Activated T-cell treated with anti-CD3 and anti-CD28 coated beads, Interleukin-2, amount 50 U/mL, for 24 hours (primary cell): ENCODE measurements around the gene NAV2.

ENCODE experiments used
- DNase-seq: peaks from one replicate; pipeline ENCODE4 v3.0.0-alpha.2; 2020
- H3K27ac Mint-ChIP-seq: 2 replicates; pipeline ENCODE4 v1.8.0; 2020; ENCODE audit warnings: mild to moderate bottlenecking, mixed read lengths
- H3K27me3 Mint-ChIP-seq: 2 replicates; pipeline ENCODE4 v1.8.0; 2020; ENCODE audit warnings: mixed read lengths
- H3K36me3 Mint-ChIP-seq: 2 replicates; pipeline ENCODE4 v1.8.0; 2020; ENCODE audit warnings: low read depth, mixed read lengths
- H3K4me1 Mint-ChIP-seq: 2 replicates; pipeline ENCODE4 v1.8.0; 2020; ENCODE audit warnings: low read depth, mixed read lengths
- H3K4me3 Mint-ChIP-seq: 2 replicates; pipeline ENCODE4 v1.8.0; 2020; ENCODE audit warnings: mild to moderate bottlenecking, moderate library complexity, mixed read lengths
- H3K9me3 Mint-ChIP-seq: 2 replicates; pipeline ENCODE4 v1.8.0; 2020; ENCODE audit warnings: mixed read lengths

NAV2 gene

GRCh38 chr11:19738124-19738523, 25.5 kb downstream of the NAV2 start:
- H3K9me3 Mint-ChIP-seq = no peaks in the 10 kb centered on the region
- no peaks in the 10 kb centered on the region for H3K36me3 Mint-ChIP-seq
- DNase-seq = no peak
- H3K27ac Mint-ChIP-seq = no peak overlapping the region
- no peaks in the 10 kb centered on the region for H3K4me1 Mint-ChIP-seq
- H3K4me3 Mint-ChIP-seq = no peak overlapping the region
- H3K27me3 Mint-ChIP-seq = no peaks in the 10 kb centered on the region

- no peaks in the 10 kb centered on the region for H3K9me3 Mint-ChIP-seq
- DNase-seq = no peak
- H3K4me1 Mint-ChIP-seq = no peaks in the 10 kb centered on the region
- H3K36me3 Mint-ChIP-seq = no peaks in the 10 kb centered on the region
- H3K27ac Mint-ChIP-seq = no peak overlapping the region
- H3K27me3 Mint-ChIP-seq = no peaks in the 10 kb centered on the region
- H3K4me3 Mint-ChIP-seq = no peak overlapping the region
Measured at GRCh38 chr11:19739872-19740271, 27.2 kb downstream of the NAV2 start.

GRCh38 chr11:19740586-19740985, 27.9 kb downstream of the NAV2 start:
- Mint-ChIP-seq H3K27ac (no peak overlapping the region), H3K4me3 (no peak overlapping the region), H3K4me1 (no peaks in the 10 kb centered on the region), H3K27me3 (no peaks in the 10 kb centered on the region), H3K9me3 (no peaks in the 10 kb centered on the region), H3K36me3 (no peaks in the 10 kb centered on the region)
- DNase-seq = no peak

- Mint-ChIP-seq H3K4me3 (no peak overlapping the region), H3K4me1 (no peaks in the 10 kb centered on the region), H3K27ac (no peak overlapping the region), H3K9me3 (no peaks in the 10 kb centered on the region), H3K27me3 (no peaks in the 10 kb centered on the region), H3K36me3 (no peaks in the 10 kb centered on the region)
- DNase-seq = peak; percentile 76
Measured at GRCh38 chr11:19742588-19743292, 30.1 kb downstream of the NAV2 start.

GRCh38 chr11:19743622-19744021, 31.0 kb downstream of the NAV2 start:
- DNase-seq = no peak
- Mint-ChIP-seq H3K36me3 (no peaks in the 10 kb centered on the region), H3K27me3 (no peaks in the 10 kb centered on the region), H3K4me3 (no peak overlapping the region), H3K4me1 (no peaks in the 10 kb centered on the region), H3K9me3 (no peaks in the 10 kb centered on the region), H3K27ac (no peak overlapping the region)

GRCh38 chr11:19744130-19744529, 31.5 kb downstream of the NAV2 start:
- Mint-ChIP-seq H3K9me3 (no peaks in the 10 kb centered on the region), H3K27ac (no peak overlapping the region), H3K4me1 (no peaks in the 10 kb centered on the region), H3K36me3 (no peaks in the 10 kb centered on the region), H3K27me3 (no peaks in the 10 kb centered on the region), H3K4me3 (no peak overlapping the region)
- DNase-seq = no peak

GRCh38 chr11:19746086-19746485, 33.4 kb downstream of the NAV2 start:
- Mint-ChIP-seq H3K4me1 (no peaks in the 10 kb centered on the region), H3K9me3 (no peaks in the 10 kb centered on the region), H3K36me3 (no peaks in the 10 kb centered on the region), H3K27ac (no peak overlapping the region), H3K27me3 (peaks cover 7% of the 10 kb centered on the region), H3K4me3 (no peak overlapping the region)
- no peak for DNase-seq

- H3K4me3 Mint-ChIP-seq = no peak overlapping the region
- no peaks in the 10 kb centered on the region for H3K4me1 Mint-ChIP-seq
- no peak for DNase-seq
- peaks cover 7% of the 10 kb centered on the region for H3K27me3 Mint-ChIP-seq
- no peaks in the 10 kb centered on the region for H3K9me3 Mint-ChIP-seq
- no peak overlapping the region for H3K27ac Mint-ChIP-seq
- H3K36me3 Mint-ChIP-seq = no peaks in the 10 kb centered on the region
Measured at GRCh38 chr11:19747634-19748033, 35.0 kb downstream of the NAV2 start.

GRCh38 chr11:19751055-19751454, 38.4 kb downstream of the NAV2 start:
- no peaks in the 10 kb centered on the region for H3K4me1 Mint-ChIP-seq
- no peaks in the 10 kb centered on the region for H3K9me3 Mint-ChIP-seq
- H3K36me3 Mint-ChIP-seq = no peaks in the 10 kb centered on the region
- H3K4me3 Mint-ChIP-seq = no peak overlapping the region
- H3K27me3 Mint-ChIP-seq = peaks cover 10% of the 10 kb centered on the region
- DNase-seq = no peak
- no peak overlapping the region for H3K27ac Mint-ChIP-seq

GRCh38 chr11:19753451-19754106, 40.9 kb downstream of the NAV2 start:
- Mint-ChIP-seq H3K4me1 (no peaks in the 10 kb centered on the region), H3K27me3 (peaks cover 13% of the 10 kb centered on the region), H3K4me3 (no peak overlapping the region), H3K27ac (no peak overlapping the region), H3K36me3 (no peaks in the 10 kb centered on the region), H3K9me3 (no peaks in the 10 kb centered on the region)
- DNase-seq = no peak

- no peak overlapping the region for H3K27ac Mint-ChIP-seq
- no peak overlapping the region for H3K4me3 Mint-ChIP-seq
- H3K36me3 Mint-ChIP-seq = no peaks in the 10 kb centered on the region
- no peak for DNase-seq
- H3K27me3 Mint-ChIP-seq = peaks cover 6% of the 10 kb centered on the region
- H3K9me3 Mint-ChIP-seq = no peaks in the 10 kb centered on the region
- H3K4me1 Mint-ChIP-seq = no peaks in the 10 kb centered on the region
Measured at GRCh38 chr11:19756675-19757475, 44.2 kb downstream of the NAV2 start.

GRCh38 chr11:19759389-19759788, 46.8 kb downstream of the NAV2 start:
- Mint-ChIP-seq H3K27ac (no peak overlapping the region), H3K36me3 (no peaks in the 10 kb centered on the region), H3K4me3 (no peak overlapping the region), H3K4me1 (no peaks in the 10 kb centered on the region), H3K27me3 (peaks cover 17% of the 10 kb centered on the region), H3K9me3 (no peaks in the 10 kb centered on the region)
- DNase-seq = no peak

- Mint-ChIP-seq H3K9me3 (no peaks in the 10 kb centered on the region), H3K27me3 (peaks cover 21% of the 10 kb centered on the region), H3K4me1 (no peaks in the 10 kb centered on the region), H3K4me3 (no peak overlapping the region), H3K36me3 (no peaks in the 10 kb centered on the region), H3K27ac (no peak overlapping the region)
- DNase-seq = no peak
Measured at GRCh38 chr11:19762266-19762665, 49.6 kb downstream of the NAV2 start.

GRCh38 chr11:19763330-19763729, 50.7 kb downstream of the NAV2 start:
- peaks cover 22% of the 10 kb centered on the region for H3K27me3 Mint-ChIP-seq
- no peak overlapping the region for H3K4me3 Mint-ChIP-seq
- no peak overlapping the region for H3K27ac Mint-ChIP-seq
- H3K9me3 Mint-ChIP-seq = no peaks in the 10 kb centered on the region
- no peak for DNase-seq
- H3K36me3 Mint-ChIP-seq = no peaks in the 10 kb centered on the region
- H3K4me1 Mint-ChIP-seq = no peaks in the 10 kb centered on the region

- Mint-ChIP-seq H3K27ac (no peak overlapping the region), H3K27me3 (peaks cover 28% of the 10 kb centered on the region), H3K4me1 (no peaks in the 10 kb centered on the region), H3K36me3 (no peaks in the 10 kb centered on the region), H3K4me3 (no peak overlapping the region), H3K9me3 (no peaks in the 10 kb centered on the region)
- DNase-seq = no peak
Measured at GRCh38 chr11:19766206-19766605, 53.6 kb downstream of the NAV2 start.
